Measurements from ENCODE around the gene CCNJ.
A peak's percentile ranks its signal among the peaks of the same experiment; 100 is the strongest.

CCNJ gene

DNA sequence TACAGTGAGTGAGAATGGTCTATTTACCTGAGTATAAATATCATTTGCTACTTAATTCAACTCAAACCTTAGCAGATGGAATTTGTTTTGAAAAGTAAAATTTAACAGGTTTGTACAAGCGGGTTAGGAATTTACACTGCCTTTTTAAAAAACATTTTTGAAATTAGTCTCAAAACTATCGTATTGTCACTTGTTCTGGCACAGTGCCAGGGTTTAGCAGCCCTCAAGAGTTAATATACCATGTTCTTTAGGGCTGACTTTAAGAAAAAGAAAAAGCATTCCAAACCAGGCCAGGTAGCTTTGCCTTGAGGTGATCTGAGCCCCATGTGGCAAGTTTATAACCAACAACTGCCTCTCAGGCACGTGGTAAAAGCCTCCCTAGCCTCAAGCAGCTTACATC is 17.8 kb downstream of the CCNJ start:
- no peak for DNase-seq

DNA sequence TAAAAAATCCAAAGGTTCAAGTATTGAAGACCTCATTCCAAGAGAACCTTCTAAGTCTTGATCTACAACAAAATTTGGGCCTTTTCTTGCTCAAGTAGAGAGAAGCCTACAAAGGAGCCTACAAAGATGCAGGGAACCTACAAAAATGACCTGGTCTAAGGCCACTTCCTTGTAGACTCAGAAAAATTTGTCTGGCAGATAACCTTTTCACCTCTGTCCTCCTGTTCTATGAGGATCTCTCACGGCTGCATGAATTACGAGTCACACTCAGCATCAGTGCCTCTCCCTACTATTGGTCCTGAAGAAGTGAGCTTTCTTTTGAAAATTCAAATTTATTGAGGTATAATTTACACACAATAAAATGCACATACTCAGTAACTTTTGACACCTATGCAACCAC is 29.3 kb downstream of the CCNJ start:
- no peak for DNase-seq

DNA sequence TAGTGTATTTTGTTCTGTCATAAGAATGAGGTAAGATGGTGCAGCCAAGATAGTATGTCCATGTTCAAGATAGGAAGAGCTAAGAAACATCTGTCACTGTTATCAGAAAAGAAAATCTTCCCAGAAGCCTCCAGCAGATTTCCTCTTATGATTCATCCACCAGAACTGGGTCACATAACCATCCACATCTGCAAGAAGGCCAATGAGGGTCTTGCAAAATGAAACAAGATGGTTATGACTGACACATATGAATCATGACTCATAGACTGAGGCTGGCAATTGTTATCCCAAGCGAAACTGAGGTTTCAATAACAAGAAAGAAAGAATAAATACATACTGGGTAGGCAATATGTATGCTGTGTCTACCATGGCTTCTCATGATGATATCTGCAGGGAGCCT is 30.3 kb downstream of the CCNJ start:
- no peak for DNase-seq

DNA sequence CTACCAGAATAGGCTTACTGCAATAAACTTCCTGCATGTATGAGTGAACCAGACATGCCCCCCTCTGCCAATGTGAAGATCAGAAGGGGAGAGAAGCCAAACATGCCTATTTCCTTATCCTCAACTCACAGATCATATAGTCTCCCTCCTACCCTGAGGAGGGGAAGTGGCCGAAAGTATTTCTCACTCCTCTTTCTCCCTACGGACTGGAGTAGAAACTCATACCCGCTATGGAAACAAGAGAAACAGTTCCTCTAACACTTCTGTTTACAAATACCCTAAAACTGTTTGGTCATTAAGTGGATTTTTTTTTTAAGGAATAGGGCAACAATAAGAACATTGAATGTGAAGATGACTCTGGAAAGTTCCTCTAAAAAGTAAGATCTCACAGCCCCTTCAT is 31.4 kb downstream of the CCNJ start:
- no peak for DNase-seq

DNA sequence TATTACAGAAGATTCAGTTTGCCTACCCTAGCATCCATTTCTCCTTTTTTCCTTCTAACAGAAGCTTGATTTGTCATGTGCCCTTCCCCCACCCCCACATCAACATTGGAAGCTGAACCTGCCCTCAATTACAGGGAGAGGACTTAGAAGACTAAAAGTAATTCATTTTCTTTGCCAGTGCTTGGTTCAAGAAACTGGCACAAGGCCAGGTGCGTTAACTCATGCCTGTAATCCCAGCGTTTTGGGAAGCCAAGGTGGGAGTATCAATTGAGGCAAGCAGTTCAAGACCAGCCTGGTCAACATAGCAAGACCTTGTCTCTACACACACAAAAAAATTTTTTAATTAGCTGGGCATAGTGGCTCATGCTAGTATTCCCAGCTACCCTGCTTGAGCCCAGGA is 32.6 kb downstream of the CCNJ start:
- no peak for DNase-seq

DNA sequence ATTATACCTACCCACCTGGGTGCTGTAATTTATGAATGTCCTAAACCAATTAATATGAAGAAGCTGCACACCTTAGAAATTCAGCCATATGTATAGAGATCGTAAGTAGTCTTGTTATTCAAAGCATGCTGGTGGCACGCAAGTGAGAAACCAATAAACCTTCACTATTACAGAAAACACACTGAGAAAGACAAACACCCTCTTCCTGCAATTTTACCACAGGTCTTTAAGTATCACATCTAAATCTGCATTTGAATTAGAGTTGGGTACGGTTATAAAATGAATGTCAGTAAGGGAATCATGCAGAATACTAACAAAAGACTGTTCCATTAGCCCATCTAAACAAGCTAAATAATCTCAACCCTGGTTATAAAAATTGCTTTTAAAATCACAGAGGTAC is 33.8 kb downstream of the CCNJ start:
- DNase-seq, result no peak

DNA sequence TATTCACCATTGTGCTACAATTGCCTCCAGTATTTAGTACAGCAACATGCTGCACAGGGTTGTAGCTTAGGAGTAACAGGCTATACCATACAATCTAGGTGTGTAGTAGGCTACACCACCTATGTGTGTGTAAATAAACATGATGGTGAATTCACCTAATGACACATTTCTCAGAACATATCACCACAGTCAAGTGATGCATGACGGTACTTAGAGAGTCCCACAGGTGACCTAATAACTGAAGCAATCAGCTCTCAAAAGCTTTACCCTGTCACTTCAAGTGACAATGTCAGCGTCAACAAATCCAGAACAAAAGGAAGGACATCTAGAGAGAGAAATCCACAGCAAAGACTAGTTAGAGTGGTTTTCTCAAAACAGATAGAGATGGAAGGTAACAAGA is 38.8 kb downstream of the CCNJ start:
- no peak for DNase-seq

DNA sequence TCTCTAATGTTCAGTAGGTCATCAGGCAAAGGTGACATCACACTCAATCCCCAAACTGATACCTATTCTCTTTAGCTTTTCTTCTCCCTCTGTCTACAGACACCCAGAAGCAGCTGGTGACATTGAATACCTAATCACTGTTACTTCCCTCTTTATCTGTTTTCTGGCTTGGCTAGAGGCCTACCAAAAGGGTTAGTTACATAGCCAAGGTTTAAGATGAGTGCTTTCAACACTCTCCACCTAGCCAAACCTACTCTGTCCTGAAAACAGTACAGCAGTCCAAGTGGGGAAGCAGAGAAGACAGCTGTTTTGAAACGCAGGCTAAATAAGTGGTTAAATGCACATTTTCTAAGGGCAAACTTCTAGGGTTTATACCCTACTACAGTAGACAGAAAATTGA is 39.4 kb downstream of the CCNJ start:
- no peak for DNase-seq

DNA sequence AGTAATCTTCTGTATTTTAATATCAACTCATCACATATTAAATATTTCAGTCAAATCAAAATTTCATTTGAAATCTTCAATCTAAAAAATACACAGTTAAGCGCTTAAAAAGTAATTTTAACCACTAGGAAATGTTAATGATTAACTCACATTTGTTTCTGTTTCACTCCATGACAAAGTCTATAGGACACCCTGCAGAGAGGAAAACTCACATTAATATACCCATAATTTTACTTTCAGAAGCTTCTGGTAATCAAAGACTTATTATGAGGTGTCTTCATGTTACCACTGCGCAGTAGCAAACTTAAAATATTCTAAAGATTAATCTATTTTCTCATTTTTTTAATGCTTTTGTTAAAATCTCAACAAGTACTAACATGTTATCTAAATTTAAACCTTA is 45.7 kb downstream of the CCNJ start:
- no peak for DNase-seq

DNA sequence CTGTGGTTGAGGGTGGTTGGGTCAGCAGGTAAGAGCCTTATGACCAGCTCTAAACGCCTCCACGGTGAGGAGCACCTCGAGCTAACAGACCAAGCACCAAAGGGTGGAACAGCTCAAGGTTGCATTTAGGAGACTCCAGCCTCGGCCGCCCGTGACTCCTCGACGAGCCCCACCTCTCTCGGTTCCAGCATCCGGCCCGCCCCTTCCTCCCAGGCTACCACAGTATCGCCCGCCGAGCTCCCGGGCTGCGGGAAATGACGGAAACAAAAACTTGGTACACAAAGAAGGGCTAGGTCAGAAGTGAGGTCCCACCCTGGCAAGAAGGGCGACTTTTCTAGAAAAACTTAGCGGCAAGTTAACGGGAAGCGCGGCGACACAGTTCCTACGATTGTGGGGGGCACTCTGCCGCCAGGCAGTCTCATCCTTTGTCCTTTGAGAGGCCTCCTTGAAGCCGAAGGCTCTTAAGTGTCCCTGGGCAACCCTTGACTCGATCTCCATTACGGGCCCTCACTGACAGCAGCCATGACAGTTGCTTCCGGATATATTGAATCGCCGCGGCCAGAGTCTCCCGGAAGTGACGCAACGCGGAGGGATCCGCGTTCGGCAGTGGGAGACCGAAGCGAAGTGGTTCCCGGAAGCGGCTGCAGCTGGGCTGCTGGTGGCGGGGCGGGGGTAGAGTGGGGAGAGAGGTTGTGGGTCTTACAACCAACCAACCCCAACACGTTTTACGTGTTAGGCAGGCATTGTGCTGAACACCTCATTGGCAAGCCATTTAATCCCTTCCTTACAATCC is 46.5 kb downstream of the CCNJ start:
- peak; percentile 83 for DNase-seq

DNA sequence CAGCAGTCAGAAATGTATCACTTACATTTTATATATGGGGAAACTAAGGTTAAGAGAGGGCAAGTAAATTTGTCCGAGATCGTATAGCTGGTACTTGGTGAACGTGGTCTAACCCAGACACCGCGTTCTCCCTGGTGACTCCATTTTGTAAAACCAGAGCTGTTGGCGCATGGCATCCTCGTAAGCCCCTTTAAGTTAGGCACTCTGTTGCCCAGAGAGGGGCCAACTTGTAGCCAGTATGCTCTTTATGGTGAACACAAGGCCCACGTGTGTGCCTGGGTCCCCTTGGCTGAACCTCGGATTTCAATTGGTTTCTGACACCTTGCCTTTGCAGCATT is 47.0 kb downstream of the CCNJ start:
- no peak for DNase-seq

DNA sequence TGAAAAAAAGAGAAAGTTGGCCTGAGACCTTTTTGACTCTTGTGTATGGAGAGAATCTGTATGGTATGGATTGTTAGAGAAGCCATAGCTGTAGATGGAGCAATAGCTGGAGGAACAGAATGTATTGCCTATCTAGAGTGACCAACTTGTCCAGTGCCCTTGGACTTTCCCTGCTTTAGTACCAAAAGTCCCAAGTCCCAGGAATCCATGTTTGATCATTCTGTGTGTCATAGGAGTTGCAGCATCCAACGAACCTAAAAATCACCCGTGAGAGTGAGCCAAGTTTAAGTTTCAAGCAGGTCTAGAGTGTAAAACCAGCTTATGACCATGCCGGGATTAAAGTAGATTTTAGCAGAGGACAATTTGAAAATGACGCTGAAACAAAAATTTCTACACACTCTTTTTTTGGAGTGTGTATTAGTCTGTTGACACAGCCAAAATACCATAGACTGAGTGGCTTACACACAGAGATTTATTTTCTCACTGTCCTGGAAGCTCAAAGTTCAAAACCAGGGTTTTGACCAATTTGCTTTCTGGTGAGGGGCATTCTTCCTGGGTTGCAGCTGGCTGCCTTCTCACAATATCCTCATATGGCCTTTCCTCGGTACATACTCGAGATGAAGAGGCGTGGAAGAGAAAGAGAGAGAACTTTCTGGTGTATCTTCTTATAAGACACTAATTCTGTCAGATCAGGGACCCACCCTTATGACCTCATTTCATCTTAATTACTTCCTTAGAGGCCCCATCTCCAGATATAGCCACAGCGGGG is 49.8 kb downstream of the CCNJ start:
- DNase-seq, result no peak

DNA sequence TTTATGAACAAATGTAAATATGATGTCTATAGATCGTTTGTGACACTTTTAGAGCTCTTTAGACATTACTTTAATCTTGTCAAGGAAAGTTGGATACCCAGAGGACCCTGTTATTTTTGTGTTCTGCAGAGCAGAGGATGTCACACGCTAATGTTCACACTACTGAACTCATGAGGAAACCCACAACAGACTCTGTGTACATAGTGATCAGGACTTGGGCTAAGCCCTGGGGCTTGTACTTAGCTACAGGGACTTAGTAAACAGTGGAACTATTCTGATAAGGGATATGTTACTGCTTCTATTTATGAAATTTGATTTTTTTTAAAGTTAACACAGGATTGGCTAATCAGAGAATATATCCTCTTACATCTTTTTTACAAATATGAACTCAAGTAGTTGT is 50.6 kb downstream of the CCNJ start:
- DNase-seq, result no peak

DNA sequence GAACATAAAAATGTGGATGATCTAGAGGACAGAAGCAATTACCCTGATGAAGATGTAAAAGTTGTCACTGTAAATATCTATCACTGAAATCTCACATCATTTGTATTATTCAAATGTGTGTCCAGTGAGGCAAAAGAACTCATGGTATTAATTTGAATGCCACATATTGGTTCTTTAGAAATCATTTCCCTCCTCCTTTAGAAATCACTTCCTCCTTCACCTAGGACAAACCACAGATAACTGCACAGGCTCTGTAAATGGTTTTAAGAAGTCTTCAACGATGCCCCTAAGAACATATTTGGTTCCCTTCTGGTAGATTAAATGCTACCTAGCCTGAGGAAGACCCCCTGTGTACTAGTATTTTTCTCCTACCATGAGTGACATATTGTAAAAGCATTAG is 53.6 kb downstream of the CCNJ start:
- no peak for DNase-seq

DNA sequence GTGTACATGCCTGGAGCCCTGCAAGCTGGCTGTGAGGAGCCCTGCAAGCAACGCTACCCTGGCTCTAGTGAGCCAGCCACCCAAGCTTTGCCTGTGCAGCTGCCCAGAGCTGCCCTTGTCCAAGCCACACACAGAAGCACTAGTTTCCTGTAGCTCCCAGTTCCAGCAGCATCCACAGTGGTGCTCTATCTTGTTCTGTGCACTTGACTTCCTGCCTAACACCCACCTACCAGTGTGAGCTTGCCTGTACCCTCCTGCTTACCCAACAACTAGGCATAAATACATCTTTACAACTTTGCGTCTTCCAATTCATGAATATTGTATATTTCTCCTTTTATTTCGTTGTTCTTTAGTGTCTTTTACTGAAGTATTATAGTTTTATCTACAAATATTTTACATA is 54.5 kb downstream of the CCNJ start:
- DNase-seq, result no peak

DNA sequence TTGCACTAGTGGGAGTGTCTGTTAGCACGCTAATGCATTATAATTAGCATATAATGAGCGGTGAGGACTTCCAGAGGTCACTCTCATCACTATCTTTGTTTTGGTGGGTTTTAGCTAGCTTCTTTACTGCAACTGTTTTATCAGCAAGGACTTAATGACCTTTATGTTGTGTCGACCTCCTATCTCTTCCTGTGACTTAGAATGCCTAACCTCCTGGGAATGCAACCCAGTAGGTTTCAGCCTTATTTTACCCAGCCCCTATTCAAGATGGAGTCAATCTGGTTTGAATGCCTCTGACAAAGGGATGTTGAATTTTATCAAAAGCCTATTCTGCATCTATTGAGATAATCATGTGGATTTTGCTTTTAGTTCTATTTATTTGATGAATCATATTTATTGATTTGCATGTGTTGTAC is 64.2 kb downstream of the CCNJ start:
- DNase-seq, result no peak

All from COR-L47 (cell line).